OCI-LY3 (cell line): ENCODE results near the gene CNTNAP2.

Experiments used
- H2AFZ ChIP-seq: fragments of 200-600, 300-600 bp; shearing (Covaris generic); 2 replicates; pipeline ENCODE4 v1.6.0; 2014; ENCODE audit warnings: antibody characterized with exemption, low read depth, low read length
- H3K27ac ChIP-seq: fragments of 200-600, 300-600 bp; sonication (generic); 2 replicates; pipeline ENCODE4 v1.5.1; 2014; ENCODE audit warnings: mild to moderate bottlenecking, low read length, moderate library complexity, mixed read lengths
- H3K27me3 ChIP-seq: fragments of 200-600, 300-600 bp; sonication (generic); 2 replicates; pipeline ENCODE4 v1.6.1; 2014; ENCODE audit warnings: low read depth, low read length, mixed read lengths
- H3K36me3 ChIP-seq: fragments of 200-600, 300-600 bp; sonication (generic); replicated peaks from 2 replicates; pipeline ENCODE3; 2014; ENCODE audit warnings: low read depth, low read length, mixed read lengths
- H3K4me1 ChIP-seq: fragments of 300-600, 200-600 bp; sonication (generic); 2 replicates; pipeline ENCODE4 v1.6.1; 2014; ENCODE audit warnings: low read length, mixed read lengths
- H3K4me2 ChIP-seq: fragments of 200-600, 300-600 bp; sonication (generic); 2 replicates; pipeline ENCODE4 v1.6.1; 2014; ENCODE audit warnings: low read length, mixed read lengths
- H3K4me3 ChIP-seq: fragments of 300-600, 200-600 bp; sonication (generic); 2 replicates; pipeline ENCODE4 v1.5.1; 2014; ENCODE audit warnings: antibody characterized with exemption, mild to moderate bottlenecking, low read length, moderate library complexity
- H3K79me2 ChIP-seq: fragments of 300-600, 200-600 bp; shearing (Covaris generic); 2 replicates; pipeline ENCODE4 v1.6.1; 2014; ENCODE audit warnings: mild to moderate bottlenecking, low read length, mixed read lengths
- H3K9ac ChIP-seq: fragments of 300-600, 200-600 bp; shearing (Covaris generic); 2 replicates; pipeline ENCODE4 v1.6.0; 2014; ENCODE audit warnings: mild to moderate bottlenecking, low read length, moderate library complexity
- H3K9me3 ChIP-seq: fragments of 200-600, 300-600 bp; shearing (Covaris generic); 2 replicates; pipeline ENCODE4 v1.6.1; 2014; ENCODE audit warnings: low read length, mixed read lengths; ENCODE audit not compliant: insufficient read depth
- H4K20me1 ChIP-seq: fragments of 200-600, 300-600 bp; sonication (generic); 2 replicates; pipeline ENCODE4 v1.6.1; 2016; ENCODE audit warnings: low read length, mixed read lengths; ENCODE audit not compliant: insufficient read depth
- EZH2phosphoT487 ChIP-seq: fragments of 200-600 bp; shearing (Covaris generic); IDR thresholded peaks from 2 replicates; pipeline ENCODE4 v1.6.1; 2018; ENCODE audit warnings: antibody characterized with exemption, mixed run types, low read depth
- TF ChIP-seq, protein P1 (sequence below): fragments of 200-600, 300-600 bp; sonication (generic); IDR thresholded peaks from 2 replicates; pipeline ENCODE4 v1.5.1; 2014; ENCODE audit warnings: antibody characterized with exemption, low read length, low read depth

CNTNAP2 gene

DNA sequence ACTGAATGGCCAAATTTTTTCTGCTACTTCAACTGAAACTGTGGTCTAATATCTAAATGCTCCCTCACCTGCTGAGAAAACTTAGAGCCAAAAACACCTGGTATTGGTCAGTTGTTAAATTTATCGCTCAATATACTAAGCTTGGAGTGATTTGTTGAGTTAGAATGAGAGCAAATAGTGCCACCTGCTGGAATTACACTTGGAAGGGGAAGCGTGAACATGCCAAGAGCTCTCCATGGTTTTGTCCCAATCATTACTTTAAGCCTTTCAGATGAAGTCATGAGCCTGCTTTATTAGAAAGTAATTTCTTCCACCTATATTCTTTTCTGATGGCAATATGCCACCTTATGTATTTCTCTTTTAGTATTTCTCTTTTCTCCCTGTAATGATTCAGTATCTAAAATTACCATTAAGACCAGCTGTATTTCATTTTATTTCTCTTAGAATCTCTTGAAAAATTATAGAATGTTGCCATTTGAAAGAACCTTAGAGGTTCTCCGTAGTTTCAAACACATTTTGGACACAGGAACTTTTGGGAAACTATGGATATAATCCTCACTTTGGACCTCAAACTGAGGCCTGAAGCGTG is 2026.2 kb downstream of the CNTNAP2 start:
- H3K4me2 ChIP-seq, result no peak overlapping the region
- no peak for TF ChIP-seq EZH2phosphoT487
- TF ChIP-seq, protein P1, sequence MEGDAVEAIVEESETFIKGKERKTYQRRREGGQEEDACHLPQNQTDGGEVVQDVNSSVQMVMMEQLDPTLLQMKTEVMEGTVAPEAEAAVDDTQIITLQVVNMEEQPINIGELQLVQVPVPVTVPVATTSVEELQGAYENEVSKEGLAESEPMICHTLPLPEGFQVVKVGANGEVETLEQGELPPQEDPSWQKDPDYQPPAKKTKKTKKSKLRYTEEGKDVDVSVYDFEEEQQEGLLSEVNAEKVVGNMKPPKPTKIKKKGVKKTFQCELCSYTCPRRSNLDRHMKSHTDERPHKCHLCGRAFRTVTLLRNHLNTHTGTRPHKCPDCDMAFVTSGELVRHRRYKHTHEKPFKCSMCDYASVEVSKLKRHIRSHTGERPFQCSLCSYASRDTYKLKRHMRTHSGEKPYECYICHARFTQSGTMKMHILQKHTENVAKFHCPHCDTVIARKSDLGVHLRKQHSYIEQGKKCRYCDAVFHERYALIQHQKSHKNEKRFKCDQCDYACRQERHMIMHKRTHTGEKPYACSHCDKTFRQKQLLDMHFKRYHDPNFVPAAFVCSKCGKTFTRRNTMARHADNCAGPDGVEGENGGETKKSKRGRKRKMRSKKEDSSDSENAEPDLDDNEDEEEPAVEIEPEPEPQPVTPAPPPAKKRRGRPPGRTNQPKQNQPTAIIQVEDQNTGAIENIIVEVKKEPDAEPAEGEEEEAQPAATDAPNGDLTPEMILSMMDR, result peak; percentile 81
- no peaks in the 10 kb centered on the region for H3K36me3 ChIP-seq
- H3K9ac ChIP-seq, result no peak overlapping the region
- no peaks in the 10 kb centered on the region for H3K9me3 ChIP-seq
- no peaks in the 10 kb centered on the region for H4K20me1 ChIP-seq
- H3K27ac ChIP-seq, result no peak overlapping the region
- no peaks in the 10 kb centered on the region for H3K79me2 ChIP-seq
- H2AFZ ChIP-seq, result 0 out of 2 replicates have a peak overlapping the region, but pooled peaks have one; percentile 51
- no peak overlapping the region for H3K4me3 ChIP-seq
- no peaks in the 10 kb centered on the region for H3K4me1 ChIP-seq
- H3K27me3 ChIP-seq, result peaks cover 18% of the 10 kb centered on the region; the same call in 1 of the 2 replicates

GRCh38 chr7:148144827-148145226 is 2028.2 kb downstream of the CNTNAP2 start:
- no peak overlapping the region for H3K9ac ChIP-seq

DNA sequence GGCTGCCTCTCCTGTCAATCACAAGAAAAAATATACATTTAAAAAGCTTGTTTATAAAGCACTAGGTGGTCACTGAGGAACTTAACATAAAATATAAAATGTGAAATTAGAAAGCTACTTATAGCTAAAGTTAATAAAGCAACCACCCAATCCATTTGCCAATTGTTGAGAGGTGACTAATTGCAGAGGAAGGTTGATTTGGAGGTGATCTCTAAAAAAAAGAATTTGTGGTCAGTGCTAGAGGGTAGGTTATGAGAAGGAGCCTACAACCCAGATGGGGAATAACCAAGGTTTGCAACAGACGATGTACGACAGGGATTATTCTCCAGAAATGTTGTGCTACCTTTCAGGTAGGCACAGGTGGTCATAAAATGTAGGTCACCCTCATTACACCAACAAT is 2029.7 kb downstream of the CNTNAP2 start:
- Histone ChIP-seq H3K9me3 (no peaks in the 10 kb centered on the region), H3K36me3 (no peaks in the 10 kb centered on the region), H3K27ac (no peak overlapping the region), H4K20me1 (no peaks in the 10 kb centered on the region), H3K27me3 (0 out of 2 replicates have a peak, but pooled peaks cover 12% of the 10 kb centered on the region), H3K79me2 (no peaks in the 10 kb centered on the region), H2AFZ (no peak overlapping the region), H3K4me3 (no peak overlapping the region), H3K4me1 (no peaks in the 10 kb centered on the region), H3K9ac (no peak overlapping the region), H3K4me2 (no peak overlapping the region)
- TF ChIP-seq EZH2phosphoT487, result no peak
- TF ChIP-seq, protein P1, result no peak

More at GRCh38 chr7:148144827-148145226, 2028.2 kb downstream of the CNTNAP2 start:
- Histone ChIP-seq H3K79me2 (no peaks in the 10 kb centered on the region), H3K27me3 (0 out of 2 replicates have a peak, but pooled peaks cover 12% of the 10 kb centered on the region), H3K4me2 (no peak overlapping the region), H3K4me3 (no peak overlapping the region), H3K4me1 (no peaks in the 10 kb centered on the region), H3K36me3 (no peaks in the 10 kb centered on the region), H3K27ac (no peak overlapping the region), H3K9me3 (no peaks in the 10 kb centered on the region), H4K20me1 (no peaks in the 10 kb centered on the region), H2AFZ (no peak overlapping the region)
- no peak for TF ChIP-seq EZH2phosphoT487
- TF ChIP-seq, protein P1, result no peak

DNA sequence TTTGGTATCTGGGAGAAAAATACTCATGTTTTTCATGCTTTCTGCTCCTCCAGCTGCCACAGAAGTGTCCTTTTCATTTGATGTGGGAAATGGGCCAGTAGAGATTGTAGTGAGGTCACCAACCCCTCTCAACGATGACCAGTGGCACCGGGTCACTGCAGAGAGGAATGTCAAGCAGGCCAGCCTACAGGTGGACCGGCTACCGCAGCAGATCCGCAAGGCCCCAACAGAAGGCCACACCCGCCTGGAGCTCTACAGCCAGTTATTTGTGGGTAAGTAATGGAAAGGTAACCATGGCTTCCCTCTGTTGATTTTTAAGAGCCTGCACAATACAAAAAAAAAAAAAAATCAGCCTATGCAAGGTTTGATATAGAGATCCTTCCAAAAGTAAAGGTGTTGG is 2030.8 kb downstream of the CNTNAP2 start:
- Histone ChIP-seq H3K9me3 (no peaks in the 10 kb centered on the region), H3K4me2 (no peak overlapping the region), H3K27me3 (0 out of 2 replicates have a peak, but pooled peaks cover 12% of the 10 kb centered on the region), H3K4me3 (no peak overlapping the region), H3K27ac (no peak overlapping the region), H3K9ac (no peak overlapping the region), H2AFZ (no peak overlapping the region), H3K4me1 (no peaks in the 10 kb centered on the region), H4K20me1 (no peaks in the 10 kb centered on the region), H3K79me2 (no peaks in the 10 kb centered on the region), H3K36me3 (no peaks in the 10 kb centered on the region)
- no peak for TF ChIP-seq EZH2phosphoT487
- TF ChIP-seq, protein P1, result no peak
